Measurements from ENCODE around the gene TASP1.
"Not testable (repeated sequence)": the region's sequence is repeated elsewhere in the genome, so short reads cannot be mapped to it uniquely, and the experiment has no call there.

Gene TASP1

DNA sequence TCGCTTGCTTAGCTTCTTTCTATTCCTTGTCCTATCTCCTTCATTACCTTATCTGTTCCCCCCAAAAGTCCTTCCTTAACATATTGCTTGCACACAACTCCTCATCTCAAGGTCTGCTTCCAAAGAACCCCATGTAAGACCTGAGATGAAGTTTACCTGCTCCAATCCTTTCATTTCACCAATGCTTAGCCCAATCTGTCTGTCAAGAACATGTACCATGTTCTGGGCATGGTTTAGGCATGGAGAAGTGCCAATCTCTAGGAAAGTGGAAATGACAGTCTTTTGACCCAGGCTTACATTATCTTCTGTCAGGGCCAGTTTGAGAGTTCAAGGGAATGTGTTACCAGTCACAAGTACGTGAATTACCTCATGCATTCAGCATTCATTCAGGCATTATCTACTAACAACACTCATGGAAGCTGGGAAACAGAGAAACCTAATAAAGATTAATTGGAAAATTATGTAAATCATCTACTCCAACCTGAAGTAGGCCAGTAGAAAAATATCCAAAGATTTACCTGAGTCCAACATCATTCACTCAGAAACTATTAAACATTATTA, 15.8 kb upstream of the TASP1 start:
- in situ Hi-C loops (cut with MboI; ENCODE audit: low pct_unique_long_range_greater_than_20kb, low sequenced_read_pairs): no loop called here
- DNase-seq: no peak

DNA sequence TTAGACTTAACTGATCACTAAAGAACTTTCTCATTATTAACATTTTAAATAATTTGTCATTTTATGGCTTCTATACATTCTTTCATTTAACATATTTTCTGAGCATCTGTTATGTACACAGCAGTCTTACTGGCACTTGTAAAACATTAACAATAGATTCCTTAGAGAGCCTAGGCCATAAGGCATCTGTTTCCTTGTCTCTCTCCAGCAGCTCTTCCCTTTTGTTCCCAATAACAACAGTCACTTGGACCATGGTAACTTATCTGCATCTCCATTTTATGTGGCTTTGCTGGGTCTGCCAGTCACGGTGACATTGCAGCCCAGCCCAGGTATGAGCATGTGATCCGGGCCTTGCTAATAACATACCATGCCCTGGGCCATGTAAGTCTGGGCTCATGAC, 11.7 kb upstream of the TASP1 start:
- no peak for DNase-seq
- in situ Hi-C loops (cut with MboI; ENCODE audit: low pct_unique_long_range_greater_than_20kb, low sequenced_read_pairs): no loop called here

DNA sequence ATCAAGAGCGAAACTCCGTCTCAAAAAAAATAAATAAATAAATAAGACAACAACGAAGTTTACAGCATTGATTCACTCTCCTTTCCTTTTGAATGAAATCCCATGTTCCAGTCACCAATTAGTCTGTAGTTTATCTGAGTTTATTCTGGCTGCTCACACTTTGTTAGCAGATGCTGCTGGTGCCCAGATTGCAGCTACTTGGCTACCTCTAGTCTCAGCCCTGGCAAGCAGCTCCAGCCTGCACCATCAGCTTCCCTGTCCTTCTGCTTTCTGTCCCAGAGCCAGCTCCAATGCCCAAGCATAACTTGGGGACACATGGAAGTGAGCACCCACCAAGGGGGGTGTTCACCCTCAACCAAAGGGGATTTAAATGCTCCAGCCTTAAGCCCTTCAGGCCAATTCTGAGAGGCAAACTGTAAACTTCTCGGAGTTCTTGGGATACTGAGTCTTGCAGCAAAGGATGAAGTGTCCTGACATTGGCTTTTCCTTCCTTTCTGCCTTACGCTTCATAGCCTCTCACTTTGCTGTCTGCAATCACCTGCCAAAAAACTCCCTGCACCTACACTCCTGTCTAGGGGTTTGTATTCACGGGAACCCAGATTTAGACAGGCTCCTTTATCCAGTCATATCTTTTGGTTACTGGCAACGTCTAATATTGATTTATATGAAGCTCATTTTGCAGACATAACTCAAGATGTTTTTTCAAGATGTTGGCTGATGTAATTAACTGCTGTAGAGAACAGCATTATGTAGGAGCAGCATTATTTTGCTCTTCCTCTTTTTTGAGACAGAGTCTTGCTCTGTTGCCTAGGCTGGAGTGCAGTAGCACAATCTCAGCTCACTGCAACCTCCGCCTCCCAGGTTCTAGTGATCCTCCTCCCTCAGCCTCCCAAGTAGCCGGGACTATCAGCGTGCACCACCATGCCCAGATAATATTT, 9.8 kb upstream of the TASP1 start:
- DNase-seq: no peak

DNA sequence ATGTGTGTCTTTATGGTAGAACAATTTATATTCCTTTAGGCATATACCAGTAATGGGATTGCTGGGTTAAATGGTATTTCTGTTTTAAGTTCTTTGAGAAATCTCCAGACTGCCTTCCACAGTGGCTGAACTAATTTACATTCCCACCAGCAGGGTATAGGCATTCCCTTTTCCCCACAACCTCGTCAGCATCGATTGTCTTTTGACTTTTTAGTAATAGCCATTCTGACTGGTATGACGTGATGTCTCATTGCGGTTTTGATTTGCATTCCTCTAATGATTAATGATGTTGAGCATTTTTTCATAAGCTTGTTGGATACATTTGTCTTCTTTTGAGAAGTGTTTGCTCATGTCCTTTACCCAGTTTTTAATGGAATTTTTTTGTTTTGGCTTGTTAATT, 5.3 kb upstream of the TASP1 start:
- in situ Hi-C loops (cut with MboI; ENCODE audit: low pct_unique_long_range_greater_than_20kb, low sequenced_read_pairs): no loop called here
- no peak for DNase-seq

More for the DNA sequence above, 9.8 kb upstream of the TASP1 start:
- in situ Hi-C loops (cut with MboI; ENCODE audit: low pct_unique_long_range_greater_than_20kb, low sequenced_read_pairs): no loop called here

DNA sequence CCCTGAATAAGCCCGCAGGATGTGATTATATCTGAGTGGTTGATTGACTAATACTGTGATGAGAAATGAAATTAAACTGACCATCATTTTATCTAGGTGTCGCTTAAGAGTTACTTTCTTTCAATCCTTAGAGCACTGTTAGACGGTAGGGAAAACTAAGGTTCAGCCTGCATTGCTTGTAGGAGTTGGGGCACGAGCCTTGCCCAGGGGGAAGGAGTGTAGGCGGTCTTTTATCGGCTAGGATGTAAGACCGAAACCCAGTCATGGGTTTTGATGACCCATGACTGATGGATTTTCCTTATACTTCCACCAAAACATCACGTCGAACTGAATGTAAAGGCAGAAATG, 392 bp upstream of the TASP1 start:
- DNase-seq: no peak
- in situ Hi-C loops (cut with MboI; ENCODE audit: low pct_unique_long_range_greater_than_20kb, low sequenced_read_pairs): no loop called here

DNA sequence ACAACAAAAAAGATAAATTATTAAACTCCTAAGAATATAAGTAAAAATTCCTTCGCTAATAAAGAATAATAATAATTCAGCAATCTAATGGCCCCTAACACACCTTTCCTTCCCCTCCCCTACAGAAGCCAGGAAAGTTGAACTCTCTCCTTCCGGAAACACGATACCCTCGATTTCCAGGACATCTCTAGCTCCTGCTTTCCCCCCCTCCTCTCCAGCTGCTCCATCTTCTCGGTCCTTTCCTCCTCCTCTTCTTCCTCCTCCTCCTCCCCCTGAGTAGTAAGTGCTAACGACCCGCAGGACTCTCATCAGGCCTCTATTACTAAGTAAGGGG, 603 bp downstream of the TASP1 start:
- in situ Hi-C loops (cut with MboI; ENCODE audit: low pct_unique_long_range_greater_than_20kb, low sequenced_read_pairs): no loop called here
- DNase-seq: no peak

DNA sequence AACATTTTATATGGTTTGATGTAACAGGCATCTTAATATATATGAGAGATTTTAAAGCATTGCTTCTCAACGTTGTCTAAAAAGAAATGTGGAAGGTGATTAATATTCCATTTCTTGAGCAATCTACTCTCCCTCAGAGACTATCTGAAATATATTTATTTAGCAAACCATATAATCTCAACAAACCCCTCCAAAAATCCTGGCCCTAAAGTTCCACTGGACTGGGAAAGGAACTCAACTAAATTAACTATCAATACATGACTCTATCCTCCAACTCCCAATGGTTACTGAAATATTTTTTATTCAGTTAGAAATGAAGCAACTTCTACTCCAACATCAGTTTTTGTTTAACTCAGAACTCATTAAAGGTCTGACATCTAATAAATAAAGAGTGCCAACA, 6.3 kb downstream of the TASP1 start:
- in situ Hi-C loops (cut with MboI; ENCODE audit: low pct_unique_long_range_greater_than_20kb, low sequenced_read_pairs): no loop called here
- no peak for DNase-seq

DNA sequence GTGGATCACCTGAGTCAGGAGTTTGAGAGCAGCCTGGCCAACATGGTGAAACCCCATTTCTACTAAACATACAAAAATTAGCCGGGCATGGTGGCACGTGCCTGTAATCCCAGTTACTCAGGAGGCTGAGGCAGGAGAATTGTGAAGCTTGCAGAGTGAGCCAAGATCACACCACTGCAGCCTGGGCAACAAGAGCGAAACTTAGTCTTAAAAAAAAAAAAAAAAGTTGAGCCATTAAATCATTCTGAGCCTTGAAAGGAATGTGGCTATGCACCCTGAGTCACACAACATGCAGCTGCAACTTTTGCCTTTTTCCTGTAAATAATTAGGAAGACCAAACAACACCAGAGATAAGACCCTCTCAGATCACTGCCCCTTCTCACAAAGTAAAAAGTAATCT, 11.2 kb downstream of the TASP1 start:
- in situ Hi-C loops (cut with MboI; ENCODE audit: low pct_unique_long_range_greater_than_20kb, low sequenced_read_pairs); DNase-seq: not testable (repeated sequence)

DNA sequence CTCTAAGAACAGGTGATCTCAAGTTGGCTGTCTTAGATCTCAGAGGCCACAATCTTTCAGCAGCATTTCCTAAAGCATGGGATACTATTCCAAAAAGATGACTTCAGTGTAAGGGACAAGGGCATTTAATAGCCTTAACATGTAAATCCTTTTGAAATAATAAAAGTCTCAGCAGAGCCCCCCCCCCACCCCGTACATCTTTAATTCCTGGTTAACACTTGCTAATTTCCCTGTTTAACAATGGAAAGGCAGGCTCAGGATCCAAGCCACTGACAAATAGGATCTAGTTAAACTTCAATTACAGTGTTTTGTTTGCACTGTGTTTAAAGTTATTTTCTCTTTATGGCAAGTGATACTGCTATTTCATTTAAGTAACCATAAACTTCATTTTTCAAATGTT, 12.0 kb downstream of the TASP1 start:
- no peak for DNase-seq
- in situ Hi-C loops (cut with MboI; ENCODE audit: low pct_unique_long_range_greater_than_20kb, low sequenced_read_pairs): no loop called here

DNA sequence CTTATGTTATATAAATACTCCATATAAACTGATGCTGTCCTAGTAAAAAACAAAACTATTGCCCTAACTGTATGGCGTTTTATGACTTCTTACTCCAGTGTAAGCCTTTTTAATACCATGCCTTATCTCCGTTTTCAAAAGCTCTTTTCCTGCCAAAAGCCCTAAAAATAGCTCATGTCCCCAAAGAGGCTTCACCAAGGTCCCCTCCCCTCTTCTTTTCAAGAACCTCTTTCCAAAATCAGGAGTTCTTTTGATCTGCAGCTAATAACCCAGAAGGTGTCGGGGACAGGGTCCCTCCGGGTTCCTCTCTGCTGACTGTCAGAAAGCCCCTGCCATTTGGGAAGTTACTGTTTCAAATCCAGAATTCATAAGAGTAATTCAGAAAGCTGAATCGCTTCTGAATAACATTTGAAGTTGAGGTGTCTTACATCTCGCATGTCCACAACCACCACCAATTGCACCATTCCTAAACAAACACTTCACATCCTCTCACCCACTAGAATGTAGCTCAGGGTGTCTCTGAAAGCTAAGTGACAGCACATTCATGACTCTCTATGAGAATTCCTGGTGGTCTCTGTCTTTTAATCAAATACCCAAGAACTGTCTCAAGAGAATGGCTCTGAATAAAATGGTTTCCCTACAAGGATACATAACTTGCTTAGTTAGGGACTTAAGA, 13.3 kb downstream of the TASP1 start:
- in situ Hi-C loops (cut with MboI; ENCODE audit: low pct_unique_long_range_greater_than_20kb, low sequenced_read_pairs): no loop called here
- peak; percentile 2 for DNase-seq

DNA sequence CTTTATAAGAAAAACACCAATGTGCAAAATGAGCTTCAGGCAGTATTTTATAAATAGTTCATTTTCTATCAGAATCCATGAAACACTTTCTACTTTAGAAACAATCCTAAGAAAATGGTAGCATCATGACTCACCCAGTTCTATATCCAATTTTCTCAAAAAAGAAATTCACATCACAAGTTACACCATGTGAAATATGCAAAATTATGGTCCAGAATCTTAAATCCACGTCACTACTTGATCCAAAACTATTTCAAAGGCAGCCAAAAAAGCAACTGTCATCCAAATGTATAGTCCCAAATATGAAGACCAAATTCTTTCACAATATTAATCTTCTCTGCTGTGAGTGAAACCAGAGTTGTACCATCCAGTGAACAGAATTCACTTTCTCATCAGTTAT, 19.3 kb downstream of the TASP1 start:
- DNase-seq; in situ Hi-C loops (cut with MboI; ENCODE audit: low pct_unique_long_range_greater_than_20kb, low sequenced_read_pairs): not testable (repeated sequence)

DNA sequence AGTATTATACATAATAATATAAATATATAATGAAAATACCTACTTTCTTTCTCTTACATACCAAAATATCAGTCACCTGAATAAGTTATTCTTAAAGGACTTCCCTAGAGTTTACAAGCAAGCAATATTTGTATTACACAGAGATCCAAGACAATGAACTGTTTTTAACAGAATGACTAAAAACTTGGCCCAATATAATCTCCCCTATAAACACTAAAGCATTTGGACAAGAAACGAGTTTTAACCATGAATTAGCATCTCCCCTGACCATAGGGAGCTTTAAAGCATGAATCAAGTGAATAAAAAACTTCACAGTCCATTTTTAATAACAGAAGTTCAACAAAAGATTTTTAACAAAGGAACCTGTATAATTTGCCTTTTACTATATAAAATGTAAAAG, 20.3 kb downstream of the TASP1 start:
- in situ Hi-C loops (cut with MboI; ENCODE audit: low pct_unique_long_range_greater_than_20kb, low sequenced_read_pairs); DNase-seq: not testable (repeated sequence)

DNA sequence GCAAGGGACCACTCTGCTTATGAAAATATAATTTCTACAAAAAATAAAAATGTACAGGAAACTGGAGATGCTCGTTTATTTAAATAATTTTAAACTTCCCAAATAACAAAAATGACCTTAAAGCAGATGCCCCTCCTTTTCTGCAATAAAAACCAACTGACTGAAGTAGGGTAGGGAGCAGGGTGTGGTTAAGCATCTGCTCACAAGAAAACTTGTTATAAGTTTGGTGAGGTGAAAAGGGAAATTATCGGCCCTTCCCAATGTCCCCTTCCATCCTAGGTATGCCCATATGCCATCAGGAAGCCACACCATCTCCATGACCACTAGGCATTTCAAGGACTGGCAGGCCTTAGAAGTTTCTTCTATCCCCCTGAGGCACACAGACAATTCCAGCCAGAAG, 21.1 kb downstream of the TASP1 start:
- DNase-seq; in situ Hi-C loops (cut with MboI; ENCODE audit: low pct_unique_long_range_greater_than_20kb, low sequenced_read_pairs): not testable (repeated sequence)

DNA sequence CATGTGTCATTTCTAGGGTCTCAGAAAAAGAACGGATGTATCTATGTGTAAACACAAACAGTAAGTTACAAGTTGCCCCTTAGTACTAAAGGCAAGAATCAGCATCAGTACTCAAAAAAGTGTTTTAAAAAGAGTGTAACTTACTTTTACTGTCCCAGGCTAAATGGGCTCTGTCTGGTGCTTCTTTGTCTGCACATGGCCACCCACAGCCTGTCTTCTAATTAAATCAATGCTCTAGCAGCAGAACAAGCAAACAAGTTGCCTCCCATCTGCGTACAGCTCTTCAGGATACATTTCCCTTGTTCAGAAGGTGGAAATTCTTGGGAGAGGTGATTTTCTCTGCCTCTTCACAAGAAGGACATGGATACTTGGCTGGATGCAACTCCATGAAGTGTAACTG, 22.0 kb downstream of the TASP1 start:
- in situ Hi-C loops (cut with MboI; ENCODE audit: low pct_unique_long_range_greater_than_20kb, low sequenced_read_pairs); DNase-seq: not testable (repeated sequence)

DNA sequence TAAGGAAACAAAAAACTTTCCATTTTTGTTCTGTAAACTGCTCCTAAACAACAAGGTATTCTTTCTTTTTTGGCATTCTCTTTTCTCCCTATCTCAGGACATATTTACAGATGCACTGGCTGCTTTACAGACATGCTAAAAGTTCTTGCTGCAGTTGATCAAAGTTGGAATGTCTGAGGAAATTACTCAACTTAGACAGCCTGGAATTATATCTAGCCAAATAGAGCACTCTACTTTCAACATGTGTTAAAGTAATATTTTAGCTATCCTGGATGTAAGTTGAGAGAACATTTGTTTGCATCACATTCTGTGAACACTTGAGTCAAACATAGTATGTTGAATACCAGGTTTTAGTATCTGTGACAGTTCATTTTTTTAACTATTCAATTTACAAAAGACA, 24.8 kb downstream of the TASP1 start:
- DNase-seq: no peak
- in situ Hi-C loops (cut with MboI; ENCODE audit: low pct_unique_long_range_greater_than_20kb, low sequenced_read_pairs): no loop called here

DNA sequence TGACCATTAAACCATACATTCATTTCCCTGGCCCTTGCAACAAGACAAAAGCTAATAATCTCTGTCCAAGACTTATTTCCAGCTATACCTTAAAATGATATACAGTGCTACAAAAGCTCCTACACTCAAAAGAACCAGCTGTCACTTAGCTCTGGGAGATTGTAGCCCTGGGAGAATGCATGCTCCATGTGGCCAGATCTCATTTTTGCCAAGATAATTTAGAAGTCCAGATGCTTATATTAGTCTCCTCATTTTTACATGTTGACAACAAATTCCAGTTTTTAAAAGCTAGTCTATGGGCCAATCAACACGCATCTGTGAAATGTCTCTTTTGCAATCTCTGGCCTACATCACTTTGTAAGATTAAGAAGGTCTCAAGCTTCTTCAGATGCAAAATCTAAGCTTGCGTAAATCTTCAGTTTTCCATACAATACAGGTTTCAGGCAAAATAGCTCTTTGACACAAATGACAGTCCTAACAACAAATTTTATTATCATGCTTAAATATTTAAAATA, 27.1 kb downstream of the TASP1 start:
- in situ Hi-C loops (cut with MboI; ENCODE audit: low pct_unique_long_range_greater_than_20kb, low sequenced_read_pairs): no loop called here
- DNase-seq: no peak

DNA sequence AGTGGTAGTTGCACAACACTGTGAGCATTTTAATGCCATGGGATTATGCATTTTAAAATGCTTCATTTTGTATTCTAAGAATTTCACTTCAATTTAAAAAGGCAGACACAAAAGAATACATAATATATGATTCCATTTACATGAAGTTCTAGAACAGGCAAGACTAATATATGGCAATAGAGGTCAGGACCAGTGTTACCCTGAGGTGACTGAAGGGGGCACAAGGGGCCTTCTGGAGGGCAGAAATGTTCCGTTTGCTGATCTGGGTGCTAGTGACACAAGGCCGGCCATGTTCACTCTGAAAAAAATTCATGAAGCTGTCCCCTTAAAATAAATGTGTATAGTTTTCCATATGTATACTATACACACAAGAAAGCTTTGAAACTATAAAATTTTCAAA, 28.5 kb downstream of the TASP1 start:
- in situ Hi-C loops (cut with MboI; ENCODE audit: low pct_unique_long_range_greater_than_20kb, low sequenced_read_pairs): no loop called here
- DNase-seq: peak; percentile 28

DNA sequence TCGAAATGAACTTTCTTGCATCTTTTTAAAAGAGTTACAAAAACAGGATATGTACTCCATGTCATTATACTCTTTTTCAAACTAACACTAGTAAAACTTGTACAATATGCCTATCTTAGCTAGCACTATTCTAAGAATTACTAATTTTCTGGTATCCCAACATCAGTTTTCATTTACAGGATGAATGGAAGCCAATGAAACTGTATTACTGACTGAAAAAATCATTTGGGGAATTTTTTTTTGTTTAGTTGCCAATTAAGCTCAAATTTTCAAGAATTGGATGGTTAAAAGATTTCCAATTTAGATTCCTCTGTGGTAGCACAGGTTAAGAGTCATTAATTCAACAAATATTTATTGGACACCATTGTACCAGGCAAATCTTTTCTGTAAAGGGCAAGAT, 30.7 kb downstream of the TASP1 start:
- DNase-seq: no peak
- in situ Hi-C loops (cut with MboI; ENCODE audit: low pct_unique_long_range_greater_than_20kb, low sequenced_read_pairs): no loop called here

DNA sequence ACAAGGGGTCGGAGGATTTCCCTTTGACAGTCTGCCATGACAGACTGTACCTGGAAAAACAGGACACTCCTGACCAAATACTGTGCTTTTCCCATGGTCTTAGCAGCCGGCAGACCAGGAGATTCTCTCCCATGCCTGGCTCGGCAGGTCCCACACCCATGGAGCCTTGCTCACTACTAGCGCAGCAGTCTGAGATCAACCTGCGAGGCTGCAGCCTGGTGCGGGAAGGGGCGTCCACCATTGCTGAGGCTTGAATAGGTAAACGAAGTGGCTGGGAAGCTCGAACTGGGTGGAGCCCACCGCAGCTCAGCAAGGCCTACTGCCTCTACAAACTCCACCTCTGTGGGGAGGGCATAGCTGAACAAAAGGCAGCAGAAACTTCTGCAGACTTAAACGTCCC, 45.3 kb downstream of the TASP1 start:
- in situ Hi-C loops (cut with MboI; ENCODE audit: low pct_unique_long_range_greater_than_20kb, low sequenced_read_pairs): not testable (repeated sequence)

DNA sequence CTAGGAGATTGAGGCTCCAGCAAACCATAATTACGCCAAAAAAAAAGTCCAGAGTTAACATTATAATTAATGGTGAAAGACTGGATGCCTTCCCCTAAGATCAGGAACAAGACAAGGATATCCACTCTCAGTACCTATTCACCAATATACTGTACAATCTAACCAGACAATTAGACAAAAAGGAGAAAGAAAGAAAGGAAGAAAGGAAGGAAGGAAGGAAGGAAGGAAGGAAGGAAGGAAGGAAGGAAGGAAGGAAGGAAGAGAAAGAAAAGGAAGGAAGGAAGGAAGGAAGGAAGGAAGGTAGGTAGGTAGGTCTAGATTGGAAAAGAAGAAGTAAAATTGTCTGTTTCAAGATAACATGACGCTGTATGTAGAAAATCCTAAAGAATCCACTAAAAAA, 50.7 kb downstream of the TASP1 start:
- DNase-seq: no peak
- in situ Hi-C loops (cut with MboI; ENCODE audit: low pct_unique_long_range_greater_than_20kb, low sequenced_read_pairs): no loop called here

More for the DNA sequence above, 45.3 kb downstream of the TASP1 start:
- not testable (repeated sequence) for DNase-seq

Measured in KBM-7 (cell line).